GM12892 (cell line): Measurements from ENCODE around the gene ZNF766. TPM values are rescaled to one million over a fixed set of nuclear protein-coding genes. Genes with fewer than 3 reads are reported as not detected.

Experiments used
- DNase-seq: peaks from one replicate; pipeline ENCODE4 v3.0.0; 2011; ENCODE audit not compliant: insufficient read length
- FAIRE-seq: peaks from 2 replicates; lab custom pipeline; 2011; peaks lifted over from hg19 to GRCh38; lab: Jason Lieb, UNC
- POLR2A ChIP-seq: IDR thresholded peaks from 2 replicates; pipeline ENCODE4 v1.6.1; 2011; ENCODE audit warnings: low read depth, low read length, control low read depth
- POLR2AphosphoS5 ChIP-seq: IDR thresholded peaks from 2 replicates; pipeline ENCODE4 v1.6.1; 2011; ENCODE audit warnings: low read depth, low read length, control low read depth
- TAF1 ChIP-seq: IDR thresholded peaks from 2 replicates; pipeline ENCODE4 v1.6.1; 2011; ENCODE audit warnings: low read depth, mild to moderate bottlenecking, control low read depth, low read length, borderline replicate concordance
- polyA plus RNA-seq: library from polyadenylated mRNA; unstranded; fragments of >200 nt; gene quantifications from one replicate; pipeline ENCODE4 v1.2.1, GENCODE V29; 2012; ENCODE audit warnings: missing spikeins, inconsistent platforms; ENCODE audit not compliant: missing spikeins

ZNF766 gene
- 14.5 TPM for polyA plus RNA-seq

DNA sequence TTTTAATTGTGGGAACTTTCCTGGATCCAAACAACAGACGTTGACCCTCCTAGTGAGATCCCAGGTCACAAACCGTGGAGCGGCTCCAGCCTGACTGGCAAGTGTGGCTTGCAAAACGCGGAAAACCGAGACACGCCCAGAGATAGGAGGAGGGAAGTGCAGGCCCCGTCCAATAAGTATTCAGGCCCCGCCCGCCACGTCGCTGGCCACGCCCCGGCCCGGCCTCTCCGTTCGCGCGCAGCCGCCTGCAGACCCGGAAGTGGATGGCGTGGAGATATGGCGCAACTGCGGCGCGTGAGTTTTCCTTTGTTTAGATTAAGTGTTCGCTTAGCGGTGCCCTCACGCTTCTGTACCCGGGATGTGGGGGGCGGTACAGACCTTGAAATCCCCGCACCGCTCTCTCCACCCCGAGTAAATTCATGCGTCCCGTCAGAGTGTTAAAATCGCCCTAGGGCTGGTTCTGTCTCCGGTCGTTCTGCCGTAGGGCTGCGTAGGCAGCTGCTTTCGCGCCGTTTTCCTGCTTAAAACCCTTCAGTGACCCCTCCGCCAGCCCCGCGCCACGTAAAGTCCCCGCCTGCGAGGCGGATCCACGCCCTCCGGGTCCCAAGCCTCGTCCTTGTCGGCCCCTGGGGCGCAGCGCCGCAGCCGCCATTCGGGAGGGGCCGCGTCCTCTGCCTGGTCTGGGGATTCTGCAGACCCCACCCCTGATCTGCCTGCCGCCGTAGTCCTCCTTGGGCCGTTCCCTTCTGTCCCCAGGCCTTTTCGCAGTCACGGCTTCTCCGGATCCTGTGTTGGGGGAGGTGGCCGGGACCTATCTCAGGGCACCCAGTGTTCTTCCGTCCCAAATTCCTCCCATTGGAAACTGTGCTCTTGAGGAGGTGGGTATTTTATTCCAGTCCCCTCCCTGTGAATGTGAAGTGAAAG, at the start of gene ZNF766:
ZNF766 (plus strand) TSS at position 250 of the 924 bp plus-strand sequence; CDS start at position 277, 27 bp downstream.
- peak; percentile 89 for DNase-seq
- TF ChIP-seq POLR2A (peak; percentile 92), TAF1 (peak; percentile 70; the same call in 1 of the 2 replicates), POLR2AphosphoS5 (peak; percentile 89)
- peak; percentile 94 for FAIRE-seq

DNA sequence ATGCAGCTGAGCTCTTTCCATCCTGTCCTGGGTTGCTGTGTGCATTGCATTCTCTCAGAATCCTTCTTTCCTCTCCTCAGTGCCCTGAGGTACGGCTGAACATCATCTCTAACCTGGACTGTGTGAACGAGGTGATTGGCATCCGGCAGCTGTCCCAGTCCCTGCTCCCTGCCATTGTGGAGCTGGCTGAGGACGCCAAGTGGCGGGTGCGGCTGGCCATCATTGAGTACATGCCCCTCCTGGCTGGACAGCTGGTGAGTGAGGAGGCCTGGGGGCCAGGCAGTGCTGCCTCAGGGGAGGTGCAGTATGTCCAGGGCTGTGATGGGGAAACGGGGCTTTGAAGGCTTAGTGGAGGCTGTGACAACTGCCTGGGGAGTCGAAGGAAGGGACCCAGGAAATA, 49.8 kb upstream of the ZNF766 start:
- DNase-seq (no peak), FAIRE-seq (no peak)
- TF ChIP-seq TAF1 (no peak), POLR2A (no peak)

DNA sequence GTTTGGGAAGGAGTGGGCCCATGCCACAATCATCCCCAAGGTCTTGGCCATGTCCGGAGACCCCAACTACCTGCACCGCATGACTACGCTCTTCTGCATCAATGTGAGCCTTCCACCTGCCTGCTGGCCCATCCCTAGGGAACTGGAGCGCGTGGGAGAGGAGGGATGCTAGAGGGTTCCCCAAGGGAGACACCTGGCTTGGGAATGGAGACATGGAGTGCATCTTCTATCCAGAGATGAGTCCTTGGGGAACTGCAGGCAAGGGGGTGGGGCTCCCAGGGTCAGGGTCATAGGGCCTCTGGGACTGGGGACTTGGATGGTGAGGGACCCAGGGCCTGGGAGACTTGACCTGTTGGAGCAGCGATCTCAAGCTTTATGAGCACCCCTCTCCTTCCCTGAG, 48.4 kb upstream of the ZNF766 start:
- TF ChIP-seq POLR2AphosphoS5 (no peak), TAF1 (no peak), POLR2A (no peak)
- DNase-seq = no peak
- FAIRE-seq = no peak

DNA sequence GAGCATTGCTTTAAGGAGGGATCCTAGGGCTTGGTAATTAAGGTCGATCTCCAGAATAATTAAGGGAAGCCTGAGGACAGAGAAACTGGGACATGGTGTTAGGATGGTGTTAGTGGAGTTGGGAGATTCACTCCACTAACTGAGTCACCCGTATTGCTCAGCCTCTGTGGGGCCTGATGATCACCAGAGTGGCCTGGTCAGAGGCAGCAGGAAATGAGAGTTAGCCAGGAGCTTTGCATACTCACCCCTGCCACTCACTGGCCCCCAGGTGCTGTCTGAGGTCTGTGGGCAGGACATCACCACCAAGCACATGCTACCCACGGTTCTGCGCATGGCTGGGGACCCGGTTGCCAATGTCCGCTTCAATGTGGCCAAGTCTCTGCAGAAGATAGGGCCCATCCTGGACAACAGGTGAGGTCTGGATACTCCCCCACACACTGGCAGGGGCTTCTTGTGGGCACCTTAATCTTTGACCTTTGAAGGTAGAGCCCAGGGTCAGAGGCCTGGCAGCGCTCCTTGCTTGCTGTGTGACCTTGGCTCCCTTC, 47.5 kb upstream of the ZNF766 start:
- TF ChIP-seq POLR2A (no peak), POLR2AphosphoS5 (no peak), TAF1 (no peak)
- no peak for FAIRE-seq
- no peak for DNase-seq

DNA sequence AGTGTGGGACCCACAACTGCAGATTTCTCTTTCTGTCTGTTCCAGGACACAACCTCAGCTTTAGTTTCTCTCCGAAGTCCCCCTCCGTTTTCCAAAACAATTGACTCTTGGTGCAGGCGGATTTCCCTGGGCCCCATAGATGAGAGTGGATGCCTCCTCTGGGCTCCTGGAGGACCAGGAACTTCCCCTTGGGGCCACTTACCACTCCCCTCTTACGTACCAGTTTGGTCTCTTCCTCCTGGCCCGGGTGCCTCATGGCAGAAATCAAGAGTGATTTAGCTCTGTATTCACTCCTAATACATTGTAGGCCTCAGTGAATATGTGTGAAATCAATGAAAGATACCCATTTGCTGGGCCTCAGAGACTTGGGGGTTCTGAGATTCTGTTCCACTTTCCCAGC, 45.2 kb upstream of the ZNF766 start:
- TF ChIP-seq POLR2A (no peak), POLR2AphosphoS5 (no peak), TAF1 (no peak)
- DNase-seq (no peak), FAIRE-seq (no peak)

DNA sequence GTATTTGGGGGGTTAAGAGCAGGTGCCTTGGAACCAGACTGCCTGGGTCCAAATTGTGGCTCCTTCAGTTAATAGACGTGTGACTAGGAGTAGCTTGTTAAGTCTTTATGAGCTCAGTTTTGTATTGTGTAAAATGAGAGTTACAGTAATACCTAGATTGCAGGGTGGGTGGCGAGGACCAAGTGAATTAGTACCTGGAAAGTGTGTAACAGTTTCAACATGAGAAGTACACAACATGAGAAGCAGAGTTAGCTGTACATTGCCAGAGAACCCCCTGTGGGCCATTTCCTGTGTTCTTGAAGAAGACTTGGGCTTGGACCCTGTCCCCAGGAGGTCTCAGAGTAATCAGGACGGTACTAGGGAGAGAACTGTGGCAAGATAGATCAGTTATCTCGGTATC, 42.7 kb upstream of the ZNF766 start:
- FAIRE-seq = no peak

DNA sequence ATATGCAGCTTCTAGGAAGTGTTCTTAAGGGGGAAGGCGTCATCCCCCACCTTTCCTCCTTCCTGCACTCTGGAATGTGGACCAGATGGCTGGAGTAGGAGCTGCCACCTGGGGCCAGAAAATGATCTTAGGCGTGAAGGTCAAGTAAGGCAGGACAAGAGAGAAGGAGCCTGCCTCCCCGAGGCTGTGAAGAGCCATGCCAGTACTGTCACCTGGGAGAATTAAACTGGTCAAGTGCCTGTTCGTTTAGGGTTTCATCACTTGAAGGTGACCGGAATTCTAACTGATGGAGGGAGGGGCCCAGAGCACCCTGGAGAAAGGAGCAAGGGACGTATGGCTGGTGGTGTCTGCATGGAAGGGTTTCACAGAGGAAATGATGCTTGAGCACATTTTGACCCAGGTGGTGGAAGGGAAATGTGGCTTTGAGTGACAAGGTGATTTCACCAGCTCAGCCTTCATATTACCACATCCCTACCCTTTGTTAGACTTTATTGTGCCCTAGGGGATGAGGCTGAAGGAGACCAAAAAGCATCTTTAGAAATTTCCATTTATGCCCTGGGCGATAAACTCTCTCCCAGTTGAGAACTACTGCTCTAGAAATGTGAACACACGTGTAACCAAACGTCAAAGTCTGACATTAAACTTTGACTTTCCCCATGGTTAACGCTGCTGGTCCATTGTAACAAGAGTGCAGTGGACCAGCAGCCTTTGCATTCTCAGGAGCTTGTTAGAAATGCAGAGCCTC, 42.0 kb upstream of the ZNF766 start:
- no peak for TF ChIP-seq POLR2AphosphoS5
- TF ChIP-seq POLR2A = no peak
- no peak for TF ChIP-seq TAF1
- no peak for DNase-seq
- FAIRE-seq = no peak

More for the DNA sequence above, 42.7 kb upstream of the ZNF766 start:
- TF ChIP-seq TAF1 (no peak), POLR2AphosphoS5 (no peak; the same call in 1 of the 2 replicates), POLR2A (no peak)
- no peak for DNase-seq

DNA sequence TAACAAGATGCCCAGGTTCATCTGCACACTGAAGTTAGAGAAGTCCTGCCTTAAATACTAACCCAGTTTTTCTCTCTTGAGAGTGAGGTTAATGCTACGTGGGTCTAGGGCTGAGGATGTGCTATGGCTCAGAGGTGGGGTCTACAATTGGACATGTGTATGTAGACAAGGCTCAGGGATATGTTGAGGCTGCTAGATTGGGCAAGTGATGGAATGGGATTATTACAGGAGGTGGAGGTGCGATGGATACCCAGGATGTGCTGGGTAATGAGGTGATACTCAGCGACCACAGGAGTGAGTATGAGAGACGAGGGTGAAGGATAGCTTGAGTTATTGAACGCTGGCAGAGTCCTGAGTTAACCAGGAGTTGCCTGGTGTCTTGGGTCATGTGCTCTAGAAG, 41.4 kb upstream of the ZNF766 start:
- no peak for FAIRE-seq
- TF ChIP-seq POLR2AphosphoS5 = peak; percentile 41; the same call in 1 of the 2 replicates
- no peak for TF ChIP-seq TAF1

DNA sequence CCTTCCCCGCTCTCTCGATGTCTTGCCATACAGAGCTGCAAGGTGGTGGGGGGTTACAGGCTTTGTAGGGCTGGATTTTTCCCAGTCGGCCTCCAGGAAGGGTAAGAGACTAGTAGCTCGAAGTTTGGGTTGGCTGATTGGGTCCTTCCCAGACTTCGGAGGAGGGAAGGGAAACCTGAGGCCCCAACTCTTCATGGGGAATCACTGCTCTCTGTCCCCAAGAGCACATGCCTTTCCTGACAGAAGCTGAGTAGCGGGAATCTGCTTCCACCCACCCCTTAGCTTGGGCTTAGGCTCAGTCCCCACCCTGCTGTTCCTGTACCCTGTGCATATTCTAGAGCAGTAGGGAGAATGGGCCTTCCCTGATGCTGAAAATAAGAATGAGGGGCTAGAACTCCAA, 39.9 kb upstream of the ZNF766 start:
- TF ChIP-seq POLR2AphosphoS5 (no peak; the same call in 1 of the 2 replicates), POLR2A (peak; percentile 32), TAF1 (no peak)
- no peak for DNase-seq
- FAIRE-seq = no peak

More for the DNA sequence above, 41.4 kb upstream of the ZNF766 start:
- no peak for DNase-seq

DNA sequence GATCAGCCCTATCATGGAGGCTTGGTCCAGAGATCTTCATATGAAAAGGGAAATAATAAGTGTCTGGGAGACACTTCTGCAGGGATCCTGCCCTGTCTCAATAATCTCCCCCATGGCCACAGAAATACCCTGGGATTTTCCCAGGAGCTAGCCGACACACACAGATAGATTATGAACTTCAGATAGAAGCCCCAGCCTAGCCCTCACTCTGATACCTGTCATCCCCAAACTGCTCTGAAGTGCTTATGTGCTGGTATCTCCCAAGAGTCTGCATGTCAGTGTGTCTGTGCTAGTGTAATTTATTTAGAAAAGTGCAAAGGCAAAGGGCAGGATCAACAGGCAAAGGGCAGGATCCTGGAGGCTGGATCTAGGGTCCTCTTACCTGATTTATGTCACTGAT, 38.7 kb upstream of the ZNF766 start:
- TF ChIP-seq POLR2AphosphoS5 (peak; percentile 42; the same call in 1 of the 2 replicates), POLR2A (peak; percentile 36), TAF1 (no peak)
- DNase-seq (no peak), FAIRE-seq (no peak)

DNA sequence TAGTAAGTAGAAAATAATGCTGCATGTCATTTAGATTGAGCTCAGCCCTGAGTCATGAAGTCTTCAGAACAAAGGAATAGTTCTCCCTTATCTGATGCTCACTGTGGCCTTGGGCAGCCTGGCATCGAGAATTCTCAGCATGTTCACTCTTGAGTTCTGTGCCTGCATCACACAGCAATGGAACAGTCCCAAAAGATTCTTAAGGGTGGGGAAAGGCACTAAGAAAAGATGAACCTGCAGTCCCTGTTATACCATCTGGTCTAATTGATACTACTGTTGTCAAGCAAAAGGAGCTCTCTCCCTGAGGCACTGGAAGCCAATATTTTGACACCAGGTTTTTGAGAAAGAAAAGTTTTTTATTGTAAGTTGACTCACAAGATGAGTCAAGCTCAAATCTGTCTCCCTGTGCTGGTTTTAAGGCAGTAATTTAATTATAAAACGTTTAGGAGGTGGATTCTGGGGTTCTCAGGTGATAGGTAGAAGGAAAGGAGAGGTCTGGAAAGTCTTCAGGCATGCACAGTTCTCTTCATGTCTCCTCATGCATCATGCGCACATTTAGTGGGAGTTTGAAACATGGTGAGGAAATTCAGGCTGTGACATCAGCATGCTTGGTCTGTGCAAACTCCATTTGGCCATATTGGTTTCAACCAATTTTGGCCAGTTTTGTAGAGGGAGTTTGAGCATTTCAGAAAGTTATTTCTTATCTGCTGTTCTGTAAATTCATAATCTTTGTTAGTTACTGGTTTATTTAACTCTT, 38.1 kb upstream of the ZNF766 start:
- FAIRE-seq = no peak
- 0 out of 2 replicates have a peak, but pooled peaks have one; percentile 23 for TF ChIP-seq POLR2A
- TF ChIP-seq POLR2AphosphoS5 = 0 out of 2 replicates have a peak, but pooled peaks have one; percentile 36
- no peak for TF ChIP-seq TAF1
- no peak for DNase-seq

DNA sequence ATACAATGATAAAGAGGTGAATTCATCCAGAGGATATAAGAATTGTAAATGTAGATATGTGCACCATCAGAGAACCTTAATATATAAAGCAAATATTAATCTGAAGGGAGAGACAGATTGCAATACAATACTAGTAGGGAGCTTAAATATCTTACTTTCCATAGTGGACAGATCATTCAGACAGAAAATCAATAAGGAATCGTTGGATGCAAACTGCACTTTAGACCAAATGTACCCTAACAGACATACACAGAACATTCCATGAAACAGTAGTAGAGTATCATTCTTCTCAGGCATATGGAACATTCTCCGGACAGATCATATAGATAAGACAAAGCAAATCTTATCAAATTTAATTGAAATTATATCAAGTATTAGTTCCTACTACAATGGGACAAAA, 35.0 kb upstream of the ZNF766 start:
- FAIRE-seq (no peak), DNase-seq (no peak)
- no peak for TF ChIP-seq TAF1
- no peak for TF ChIP-seq POLR2A
- no peak for TF ChIP-seq POLR2AphosphoS5
